Left ventricle myocardium superior (tissue), 1 donor: ENCODE measurements around the gene SNTG2. TPM values are rescaled to one million over a fixed set of nuclear protein-coding genes. Genes with fewer than 3 reads are reported as not detected.

Experiments
- ATAC-seq: fragments of 200-7000 bp; cut with Tn5 transposase; one replicate; pipeline ENCODE4 v1.9.1; 2020; ENCODE audit warnings: mild to moderate bottlenecking, moderate library complexity
- DNase-seq: peaks from one replicate; pipeline ENCODE4 v3.0.0-alpha.2; 2020
- intact Hi-C: fragments of 100-400 bp; cut with micrococcal nuclease; formaldehyde crosslinking; loops from one replicate; pipeline ENCODE4 v1.11.0; 2022
- total RNA-seq: library from RNA; stranded (reverse); fragmentation: NEBNext Ultra II Directional; extraction: Animal tissue kit (Norgen Biotek cat#: 25700); gene quantifications from one replicate; pipeline ENCODE4 v1.2.1, GENCODE V29; 2021
- donor health status: DM: no; HTN: yes; CAD: no; lungs with severe emphysema.

The SNTG2 gene
- total RNA-seq, 1 donor from 2014 or later: 0.77 TPM

GRCh38 chr2:1028831-1029230 lies 78.2 kb downstream of the SNTG2 start:
- intact Hi-C loops: no loop called here
- no peak for DNase-seq
- no peak for ATAC-seq

GRCh38 chr2:1032030-1032429 lies 81.4 kb downstream of the SNTG2 start:
- DNase-seq (no peak), ATAC-seq (no peak)
- intact Hi-C loops: no loop called here

GRCh38 chr2:1033069-1033468 lies 82.4 kb downstream of the SNTG2 start:
- DNase-seq (no peak), ATAC-seq (no peak)
- intact Hi-C loops: no loop called here

GRCh38 chr2:1037066-1037465 lies 86.4 kb downstream of the SNTG2 start:
- no peak for ATAC-seq
- no peak for DNase-seq
- intact Hi-C loops: no loop called here

- DNase-seq (no peak), ATAC-seq (no peak)
- intact Hi-C loops: no loop called here
These were observed 88.9 kb downstream of the SNTG2 start for GRCh38 chr2:1039549-1039948.

- intact Hi-C loops: no loop called here
- ATAC-seq: no peak
- no peak for DNase-seq
These were observed 90.6 kb downstream of the SNTG2 start for GRCh38 chr2:1041012-1041805.

- DNase-seq: no peak
- ATAC-seq: no peak
- intact Hi-C loops: no loop called here
These were observed 94.5 kb downstream of the SNTG2 start for GRCh38 chr2:1045109-1045508.

- intact Hi-C loops: no loop called here
- DNase-seq: no peak
- ATAC-seq: no peak
These were observed 95.4 kb downstream of the SNTG2 start for GRCh38 chr2:1046067-1046466.

- DNase-seq (no peak), ATAC-seq (no peak)
- intact Hi-C loops: no loop called here
These were observed 96.8 kb downstream of the SNTG2 start for GRCh38 chr2:1047485-1047884.

- DNase-seq (no peak), ATAC-seq (no peak)
- intact Hi-C loops: no loop called here
These were observed 99.0 kb downstream of the SNTG2 start for GRCh38 chr2:1049691-1050090.

- ATAC-seq (no peak), DNase-seq (no peak)
- intact Hi-C loops: no loop called here
These were observed 100.4 kb downstream of the SNTG2 start for GRCh38 chr2:1051075-1051474.

GRCh38 chr2:1052771-1053191 lies 102.1 kb downstream of the SNTG2 start:
- ATAC-seq (no peak), DNase-seq (no peak)
- intact Hi-C loops: no loop called here

- DNase-seq (no peak), ATAC-seq (no peak)
- intact Hi-C loops: no loop called here
These were observed 103.1 kb downstream of the SNTG2 start for GRCh38 chr2:1053786-1054185.

- intact Hi-C loops: no loop called here
- ATAC-seq (no peak), DNase-seq (no peak)
These were observed 103.8 kb downstream of the SNTG2 start for GRCh38 chr2:1054399-1054798.

- ATAC-seq: no peak
- intact Hi-C loops: no loop called here
- DNase-seq: no peak
These were observed 104.5 kb downstream of the SNTG2 start for GRCh38 chr2:1055014-1055595.

- no peak for DNase-seq
- ATAC-seq: no peak
- intact Hi-C loops: no loop called here
These were observed 109.7 kb downstream of the SNTG2 start for GRCh38 chr2:1060372-1060771.

GRCh38 chr2:1060987-1061386 lies 110.3 kb downstream of the SNTG2 start:
- DNase-seq (no peak), ATAC-seq (no peak)
- intact Hi-C loops: no loop called here

GRCh38 chr2:1068241-1068640 lies 117.6 kb downstream of the SNTG2 start:
- ATAC-seq (no peak), DNase-seq (no peak)
- intact Hi-C loops: no loop called here

- no peak for ATAC-seq
- DNase-seq: no peak
- intact Hi-C loops: no loop called here
These were observed 118.2 kb downstream of the SNTG2 start for GRCh38 chr2:1068822-1069221.

GRCh38 chr2:1069847-1070246 lies 119.2 kb downstream of the SNTG2 start:
- intact Hi-C loops: no loop called here
- no peak for ATAC-seq
- no peak for DNase-seq

- intact Hi-C loops: no loop called here
- ATAC-seq (no peak), DNase-seq (no peak)
These were observed 120.0 kb downstream of the SNTG2 start for GRCh38 chr2:1070601-1071000.
